Measurements from ENCODE around the gene NEDD4L. TPM values are rescaled to one million over a fixed set of nuclear protein-coding genes. Genes with fewer than 3 reads are reported as not detected.

The NEDD4L gene
- total RNA-seq, 1 experiment from 2014 or later, result 42.9 TPM

DNA sequence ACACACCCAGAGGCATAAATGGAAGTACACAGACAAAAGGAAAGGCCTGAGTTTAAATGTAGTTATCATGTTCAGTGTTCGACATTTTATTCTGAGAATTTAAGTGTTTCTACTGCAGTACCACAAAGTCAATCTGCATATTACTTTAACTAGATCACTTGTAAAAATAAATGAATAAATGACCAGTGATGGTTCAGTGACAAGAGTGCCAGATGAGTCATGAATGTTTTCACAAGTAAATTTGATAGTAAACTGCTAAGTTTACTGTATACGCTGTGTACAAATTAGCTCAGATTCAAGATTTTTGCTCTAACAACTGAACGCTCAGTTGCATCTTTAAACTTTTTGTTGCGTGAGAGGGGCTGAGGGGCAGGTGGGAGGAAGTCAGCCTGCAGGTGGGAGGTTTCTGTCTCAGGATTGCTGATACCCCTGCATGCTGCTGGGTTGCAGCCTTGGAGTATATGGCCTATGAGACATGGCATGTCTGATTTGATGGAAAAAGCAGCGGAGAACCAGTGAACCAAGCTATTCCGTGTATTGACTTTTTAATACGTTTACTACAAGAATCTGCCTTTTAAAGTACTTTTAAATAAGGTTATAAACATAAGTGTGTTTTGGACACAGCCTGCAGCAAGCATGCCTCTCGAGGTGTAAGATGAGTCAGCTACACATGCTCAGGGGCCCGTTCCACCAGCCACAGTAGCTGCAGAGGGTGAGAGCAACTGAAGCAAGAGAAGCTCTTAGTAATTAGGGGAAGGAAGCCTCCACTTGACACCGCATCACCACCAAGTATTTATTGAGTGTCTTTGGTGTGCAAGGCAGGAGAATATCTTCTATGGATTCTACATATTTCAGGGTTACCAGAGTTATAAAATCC is 245.1 kb downstream of the NEDD4L start:
- intact Hi-C loops (cut with micrococcal nuclease; ENCODE audit: unreplicated experiment) (no loop called here), in situ Hi-C loops (cut with HindIII; ENCODE audit: low pct_unique_long_range_greater_than_20kb, low sequenced_read_pairs) (no loop called here)
- Histone ChIP-seq H3K36me3 (ENCODE audit: control insufficient read depth, insufficient read depth, low read length) (no peaks in the 10 kb centered on the region), H3K27ac (ENCODE audit: low read length) (peak overlapping the region; percentile 44), H3K27me3 (ENCODE audit: control insufficient read depth, insufficient read depth, low read length) (no peaks in the 10 kb centered on the region), H3K4me1 (ENCODE audit: control insufficient read depth, insufficient read depth, low read length) (peaks cover 38% of the 10 kb centered on the region), H3K9me3 (ENCODE audit: control insufficient read depth, insufficient read depth, low read depth, low read length) (no peaks in the 10 kb centered on the region), H3K4me3 (ENCODE audit: low read depth in 2 of 2, low read length in 2 of 2) (0 out of 4 replicates have a peak overlapping the region, but pooled peaks of 1 of the 2 experiments have one; percentile 9)
- no peak for TF ChIP-seq TCF7L2 (IDR thresholded peaks at IDR 0.05; ENCODE audit: low read depth, low read length)
- TF ChIP-seq SIN3A (IDR thresholded peaks at IDR 0.05; ENCODE audit: borderline replicate concordance, insufficient read depth, low read depth, low read length), result no peak
- TF ChIP-seq CTCF (IDR thresholded peaks at IDR 0.05), result no peak
- TF ChIP-seq POLR2AphosphoS5 (IDR thresholded peaks at IDR 0.05; ENCODE audit: low read depth, low read length), result no peak
- no peak for TF ChIP-seq REST (IDR thresholded peaks at IDR 0.05; ENCODE audit: insufficient read depth in 1 of 2, low read depth in 2 of 2, low read length in 1 of 2)
- DNase-seq (ENCODE audit: low read depth, low spot score), result no peak
- CTCF ChIA-PET, result no interaction called here
- ATAC-seq, result peak; percentile 86
- POLR2A ChIA-PET, result no interaction called here
- BruUV-seq (replicated peaks), result no TSS peak

DNA sequence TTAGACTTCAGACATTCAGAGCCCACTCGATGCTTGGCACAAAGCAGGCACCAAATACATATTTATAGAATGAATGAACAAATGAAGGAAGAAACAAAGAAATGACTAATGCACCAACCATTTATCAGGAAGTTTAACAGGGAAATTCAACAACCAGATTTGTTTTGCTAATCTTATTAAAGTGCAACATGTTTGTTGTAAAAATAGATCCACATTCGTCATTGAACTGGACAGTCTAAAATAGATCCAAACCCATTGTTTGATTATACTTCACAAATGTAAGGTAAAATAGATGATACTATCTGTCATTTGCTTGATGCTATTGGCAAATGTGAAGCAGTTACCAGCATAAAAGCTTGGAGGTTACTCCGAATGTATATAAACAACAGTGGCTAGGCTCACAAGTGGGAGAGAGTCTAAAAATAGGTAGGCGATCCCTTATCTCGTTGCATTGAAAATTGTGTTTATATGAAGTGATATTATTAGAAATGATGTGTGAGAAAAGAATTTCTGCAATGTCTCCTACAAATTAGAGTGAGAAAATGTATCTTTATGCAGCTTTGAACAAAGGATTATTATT is 246.2 kb downstream of the NEDD4L start:
- no TSS peak for BruUV-seq (replicated peaks)
- Histone ChIP-seq H3K9me3 (ENCODE audit: control insufficient read depth, insufficient read depth, low read depth, low read length) (no peaks in the 10 kb centered on the region), H3K4me3 (ENCODE audit: low read depth in 2 of 2, low read length in 2 of 2) (no peak overlapping the region), H3K27ac (ENCODE audit: low read length) (peak overlapping the region; percentile 5), H3K36me3 (ENCODE audit: control insufficient read depth, insufficient read depth, low read length) (no peaks in the 10 kb centered on the region), H3K4me1 (ENCODE audit: control insufficient read depth, insufficient read depth, low read length) (peaks cover 38% of the 10 kb centered on the region), H3K27me3 (ENCODE audit: control insufficient read depth, insufficient read depth, low read length) (no peaks in the 10 kb centered on the region)
- DNase-seq (ENCODE audit: low read depth, low spot score), result no peak
- no peak for ATAC-seq
- in situ Hi-C loops (cut with HindIII; ENCODE audit: low pct_unique_long_range_greater_than_20kb, low sequenced_read_pairs), result no loop called here
- intact Hi-C loops (cut with micrococcal nuclease; ENCODE audit: unreplicated experiment), result no loop called here
- ChIA-PET CTCF (no interaction called here), POLR2A (no interaction called here)
- TF ChIP-seq POLR2AphosphoS5 (IDR thresholded peaks at IDR 0.05; ENCODE audit: low read depth, low read length) (no peak), CTCF (IDR thresholded peaks at IDR 0.05) (no peak), TCF7L2 (IDR thresholded peaks at IDR 0.05; ENCODE audit: low read depth, low read length) (no peak), REST (IDR thresholded peaks at IDR 0.05; ENCODE audit: insufficient read depth in 1 of 2, low read depth in 2 of 2, low read length in 1 of 2) (no peak), SIN3A (IDR thresholded peaks at IDR 0.05; ENCODE audit: borderline replicate concordance, insufficient read depth, low read depth, low read length) (no peak)
